Heart left ventricle (tissue), 13 donors: ENCODE data around the gene PCDH15.

Experiments
- POLR2A ChIP-seq, 2 donors: fragments of 450-650 bp; IDR thresholded peaks; one replicate each; pipeline ENCODE4 v1.6.1; 2017; ENCODE audit warnings: antibody characterized with exemption in 2 of 2, mild to moderate bottlenecking in 2 of 2, moderate library complexity in 2 of 2
- TF ChIP-seq, protein P1 (sequence below), 12 donors: fragments of 200-600 bp; sonication (generic) in 4 of 12; IDR thresholded peaks; one replicate each; pipeline versions ENCODE4 v1.5.0 to v1.8.0; 2018 to 2022; ENCODE audit warnings: antibody characterized with exemption in 12 of 12, mild to moderate bottlenecking in 5 of 12
- donor health status: ischemic (EF 13 %, LVEDD 7.1; RV severe dilation, severe dysfunction).
- donor health status: DM: no; HTN: yes; CAD: no.
- donor health status: DM: no; HTN: no; CAD: no.
- donor health status: ischemic (EF 25% LVEDD 6.9; RV normal size, moderate dysfunction).
- donor health status: ischemic (EF 25% LVEDD 5.7; RV mildly dilated, moderate dysfunction).
- donor health status: ischemic (EF 35%, LVEDD 5.7; RV mildly dilated, moderate dysfunction).
- donor health status: nonischemic (EF 11% LVEDD 7.7; RV severe dilation, severe dysfunction).
- donor health status: DM: yes; HTN: yes; CAD: no.
- donor health status: PGD.
- donor health status: ischemic (EF 29% LVEDD 5.4; RV normal size, mild dysfunction).
- donor health status: nonischemic (EF 23%, LVEDD 6.1; RV moderate dilation, normal function).

DNA sequence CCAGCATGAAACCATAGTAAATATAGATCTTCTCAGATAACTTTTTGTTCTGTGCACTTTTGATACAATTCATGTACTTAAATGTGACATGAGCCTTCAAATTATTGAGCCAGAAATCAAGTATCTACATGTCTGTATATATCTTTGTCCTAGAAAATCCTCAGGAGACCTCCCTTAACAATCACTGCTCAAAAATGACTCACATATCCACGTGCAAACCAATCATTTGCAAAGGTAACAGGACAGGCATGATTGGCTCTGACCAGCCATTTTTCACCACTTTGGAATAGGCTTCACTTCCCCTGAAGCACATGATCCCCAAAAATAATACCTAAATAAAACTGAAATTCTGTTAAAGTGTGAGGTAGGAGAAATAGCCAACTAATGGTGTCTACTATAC lies 902.5 kb downstream of the PCDH15 start:
- TF ChIP-seq, protein P1, sequence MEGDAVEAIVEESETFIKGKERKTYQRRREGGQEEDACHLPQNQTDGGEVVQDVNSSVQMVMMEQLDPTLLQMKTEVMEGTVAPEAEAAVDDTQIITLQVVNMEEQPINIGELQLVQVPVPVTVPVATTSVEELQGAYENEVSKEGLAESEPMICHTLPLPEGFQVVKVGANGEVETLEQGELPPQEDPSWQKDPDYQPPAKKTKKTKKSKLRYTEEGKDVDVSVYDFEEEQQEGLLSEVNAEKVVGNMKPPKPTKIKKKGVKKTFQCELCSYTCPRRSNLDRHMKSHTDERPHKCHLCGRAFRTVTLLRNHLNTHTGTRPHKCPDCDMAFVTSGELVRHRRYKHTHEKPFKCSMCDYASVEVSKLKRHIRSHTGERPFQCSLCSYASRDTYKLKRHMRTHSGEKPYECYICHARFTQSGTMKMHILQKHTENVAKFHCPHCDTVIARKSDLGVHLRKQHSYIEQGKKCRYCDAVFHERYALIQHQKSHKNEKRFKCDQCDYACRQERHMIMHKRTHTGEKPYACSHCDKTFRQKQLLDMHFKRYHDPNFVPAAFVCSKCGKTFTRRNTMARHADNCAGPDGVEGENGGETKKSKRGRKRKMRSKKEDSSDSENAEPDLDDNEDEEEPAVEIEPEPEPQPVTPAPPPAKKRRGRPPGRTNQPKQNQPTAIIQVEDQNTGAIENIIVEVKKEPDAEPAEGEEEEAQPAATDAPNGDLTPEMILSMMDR (IDR thresholded peaks at IDR 0.05), result no peak
- TF ChIP-seq POLR2A (IDR thresholded peaks at IDR 0.05), result no peak
